ENCODE data around the gene TTK.

Gene TTK

DNA sequence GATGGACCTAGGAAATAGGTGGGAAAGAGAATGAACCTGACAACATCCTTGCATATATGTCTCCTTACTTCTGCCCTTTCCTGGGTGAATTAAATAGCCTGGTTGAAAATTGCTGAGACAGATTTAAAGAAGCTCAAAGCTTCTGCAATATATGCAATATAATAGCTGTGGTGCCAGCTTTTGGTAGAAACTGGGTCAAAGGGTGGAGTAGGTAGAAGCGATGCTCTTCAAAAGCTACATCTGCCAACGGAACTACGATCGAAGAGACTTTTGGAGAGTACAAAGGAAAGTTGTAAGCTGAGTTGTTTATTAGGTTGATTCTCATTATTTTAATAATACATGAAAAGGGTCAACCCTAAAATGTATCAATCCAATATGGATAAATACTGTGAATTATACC lies 22.8 kb upstream of the TTK start:
- DNase-seq (ENCODE audit: low read depth), result no peak
- no peak overlapping the region for H3K4me3 ChIP-seq (ENCODE audit: low read length)
- TF ChIP-seq, protein P1, sequence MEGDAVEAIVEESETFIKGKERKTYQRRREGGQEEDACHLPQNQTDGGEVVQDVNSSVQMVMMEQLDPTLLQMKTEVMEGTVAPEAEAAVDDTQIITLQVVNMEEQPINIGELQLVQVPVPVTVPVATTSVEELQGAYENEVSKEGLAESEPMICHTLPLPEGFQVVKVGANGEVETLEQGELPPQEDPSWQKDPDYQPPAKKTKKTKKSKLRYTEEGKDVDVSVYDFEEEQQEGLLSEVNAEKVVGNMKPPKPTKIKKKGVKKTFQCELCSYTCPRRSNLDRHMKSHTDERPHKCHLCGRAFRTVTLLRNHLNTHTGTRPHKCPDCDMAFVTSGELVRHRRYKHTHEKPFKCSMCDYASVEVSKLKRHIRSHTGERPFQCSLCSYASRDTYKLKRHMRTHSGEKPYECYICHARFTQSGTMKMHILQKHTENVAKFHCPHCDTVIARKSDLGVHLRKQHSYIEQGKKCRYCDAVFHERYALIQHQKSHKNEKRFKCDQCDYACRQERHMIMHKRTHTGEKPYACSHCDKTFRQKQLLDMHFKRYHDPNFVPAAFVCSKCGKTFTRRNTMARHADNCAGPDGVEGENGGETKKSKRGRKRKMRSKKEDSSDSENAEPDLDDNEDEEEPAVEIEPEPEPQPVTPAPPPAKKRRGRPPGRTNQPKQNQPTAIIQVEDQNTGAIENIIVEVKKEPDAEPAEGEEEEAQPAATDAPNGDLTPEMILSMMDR (IDR thresholded peaks at IDR 0.05; ENCODE audit: insufficient read depth, low read depth, low read length, missing control alignments), result no peak

DNA sequence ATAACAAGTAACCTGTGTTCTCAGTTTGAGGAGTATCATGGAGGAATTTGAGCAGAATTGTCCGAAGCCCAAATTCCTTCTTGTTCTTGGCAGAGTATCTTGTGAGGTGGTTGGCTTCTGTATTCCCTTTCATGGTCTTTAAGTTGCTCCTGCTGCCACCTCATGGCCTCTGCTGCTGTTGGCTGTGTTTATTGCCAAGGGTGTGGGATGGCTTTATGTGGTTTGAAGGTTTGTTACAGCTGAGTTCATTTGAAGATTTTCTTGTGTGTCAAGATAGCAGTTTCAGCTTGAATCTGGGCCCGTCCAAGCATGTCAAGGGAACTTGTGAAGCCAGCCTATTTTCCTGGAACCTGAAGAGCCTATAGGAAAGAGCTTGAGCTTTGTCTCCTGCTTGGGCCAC lies 20.2 kb upstream of the TTK start:
- TF ChIP-seq, protein P1 (IDR thresholded peaks at IDR 0.05; ENCODE audit: insufficient read depth, low read depth, low read length, missing control alignments), result peak; percentile 59
- H3K4me3 ChIP-seq (ENCODE audit: low read length), result no peak overlapping the region
- peak; percentile 86 for DNase-seq (ENCODE audit: low read depth)

DNA sequence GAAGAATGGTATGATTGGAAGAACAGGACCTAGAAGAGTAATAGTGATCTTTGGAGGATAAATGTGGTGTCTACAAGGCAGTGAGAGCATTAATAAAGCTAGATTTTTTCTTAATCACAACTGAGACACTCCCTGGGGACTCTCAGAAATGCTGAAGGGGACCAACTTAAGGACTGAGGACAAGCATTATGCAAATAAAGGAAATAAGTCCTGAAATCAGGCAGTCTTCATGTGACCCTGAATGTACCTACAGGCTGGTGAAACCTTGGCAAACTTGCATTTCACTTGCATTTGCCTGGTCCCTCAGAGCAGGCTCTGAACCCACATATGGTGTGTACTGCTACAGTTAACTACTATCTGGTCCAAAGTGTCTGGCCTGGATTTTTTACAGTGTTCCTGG lies 19.3 kb upstream of the TTK start:
- no peak for DNase-seq (ENCODE audit: low read depth)
- TF ChIP-seq, protein P1 (IDR thresholded peaks at IDR 0.05; ENCODE audit: insufficient read depth, low read depth, low read length, missing control alignments), result no peak
- no peak overlapping the region for H3K4me3 ChIP-seq (ENCODE audit: low read length)

DNA sequence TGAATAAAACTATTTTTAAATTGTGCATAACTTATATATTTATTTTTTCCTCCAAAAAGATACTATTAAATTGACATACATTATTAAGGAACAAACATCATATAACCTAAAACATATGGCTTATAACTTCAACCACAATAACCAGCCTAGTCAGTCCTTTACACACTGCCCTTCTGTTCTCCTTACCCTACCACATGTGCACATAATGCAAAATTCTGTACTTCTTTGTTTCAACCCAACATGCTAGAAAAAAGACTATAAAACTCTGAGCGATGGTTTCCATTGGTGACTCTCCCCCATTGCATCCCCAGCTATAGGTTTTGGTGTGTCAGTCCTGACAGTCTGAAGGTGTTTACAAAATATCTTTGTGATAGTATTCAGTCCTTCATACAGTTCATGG lies 14.8 kb upstream of the TTK start:
- TF ChIP-seq, protein P1 (IDR thresholded peaks at IDR 0.05; ENCODE audit: insufficient read depth, low read depth, low read length, missing control alignments), result no peak
- no peak overlapping the region for H3K4me3 ChIP-seq (ENCODE audit: low read length)
- no peak for DNase-seq (ENCODE audit: low read depth)

DNA sequence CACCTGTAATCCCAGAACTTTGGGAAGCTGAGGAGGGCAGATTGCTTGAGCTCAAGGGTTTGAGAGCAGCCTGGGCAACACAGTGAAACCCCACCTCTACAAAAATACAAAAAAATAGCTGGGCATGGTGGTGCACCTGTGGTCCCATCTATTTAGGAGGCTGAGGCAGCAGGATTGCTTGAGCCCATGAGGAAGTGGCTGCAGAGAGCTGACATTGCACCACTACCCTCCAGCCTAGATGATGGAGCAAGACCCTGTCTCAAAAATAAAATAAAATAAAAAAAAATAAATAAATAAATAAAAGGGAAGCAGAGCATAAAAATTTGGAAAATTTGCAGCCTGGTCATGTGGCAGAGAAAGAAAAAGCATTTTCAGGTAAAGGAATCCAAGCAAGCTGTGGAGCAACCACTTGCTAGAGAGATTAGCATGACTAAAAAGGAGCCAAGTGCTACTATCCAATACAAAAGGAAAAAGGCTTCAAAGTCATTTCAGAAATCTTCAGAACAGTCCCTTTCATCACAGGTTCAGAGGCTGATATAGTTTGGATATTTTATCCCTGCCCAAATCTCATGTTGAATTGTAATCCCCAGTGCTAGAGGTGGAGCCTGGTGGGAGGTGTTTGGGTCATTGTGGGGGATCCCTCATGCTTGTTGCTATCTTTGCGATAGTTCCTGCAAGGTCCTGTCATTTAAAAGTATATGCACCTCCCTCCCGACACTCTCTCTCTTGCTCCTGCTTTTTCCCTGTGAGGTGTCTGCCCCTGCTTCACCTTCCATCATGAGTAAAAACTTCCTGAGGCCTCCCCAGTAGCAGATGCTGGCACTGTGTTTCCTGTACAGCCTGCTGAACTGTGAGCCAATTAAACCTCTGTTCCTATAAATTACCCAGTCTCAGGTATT lies 11.2 kb upstream of the TTK start:
- no peak overlapping the region for H3K4me3 ChIP-seq (ENCODE audit: low read length)
- TF ChIP-seq, protein P1 (IDR thresholded peaks at IDR 0.05; ENCODE audit: insufficient read depth, low read depth, low read length, missing control alignments), result no peak
- no peak for DNase-seq (ENCODE audit: low read depth)

DNA sequence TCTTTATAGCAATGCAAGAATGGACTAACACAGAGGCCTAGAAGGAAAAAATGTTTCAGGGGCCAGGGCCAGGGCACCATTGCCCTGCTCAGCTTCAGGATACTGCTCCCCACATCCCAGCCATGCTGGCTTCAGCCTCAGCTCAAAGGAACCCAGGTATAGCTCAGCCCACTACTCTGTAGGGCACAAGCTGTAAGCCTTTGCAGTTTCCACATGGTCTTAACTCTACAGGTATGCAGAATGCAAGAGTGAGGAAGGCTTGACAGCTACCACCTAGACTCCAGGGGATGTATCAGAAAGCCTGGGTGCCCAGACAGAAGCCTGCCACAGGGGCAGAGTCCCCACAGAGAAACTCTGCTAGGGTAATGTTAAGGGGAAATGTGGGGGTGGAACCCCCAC lies 10.5 kb upstream of the TTK start:
- TF ChIP-seq, protein P1 (IDR thresholded peaks at IDR 0.05; ENCODE audit: insufficient read depth, low read depth, low read length, missing control alignments), result no peak
- no peak for DNase-seq (ENCODE audit: low read depth)

DNA sequence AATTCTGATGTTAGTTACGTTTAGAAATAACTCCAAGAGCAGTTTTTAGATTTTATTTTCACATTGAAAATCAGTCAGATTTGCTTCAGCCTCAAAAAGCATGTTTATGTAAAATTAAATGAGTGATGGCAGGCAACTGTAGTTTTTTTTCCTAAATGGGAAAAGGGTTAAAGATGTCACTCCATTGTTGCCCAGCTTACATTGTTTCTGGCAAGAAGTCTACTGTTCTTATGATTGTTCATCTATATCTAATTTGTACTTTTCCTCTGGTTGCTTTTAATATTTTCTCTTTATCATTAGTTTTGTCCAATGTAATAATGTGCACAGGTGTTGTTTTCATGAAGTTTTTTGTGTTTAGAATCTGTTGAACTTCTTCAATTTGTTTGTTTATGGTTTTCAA lies 6.7 kb upstream of the TTK start:
- no peak overlapping the region for H3K4me3 ChIP-seq (ENCODE audit: low read length)
- no peak for DNase-seq (ENCODE audit: low read depth)
- TF ChIP-seq, protein P1 (IDR thresholded peaks at IDR 0.05; ENCODE audit: insufficient read depth, low read depth, low read length, missing control alignments), result no peak

More for the DNA sequence above, 10.5 kb upstream of the TTK start:
- H3K4me3 ChIP-seq (ENCODE audit: low read length), result no peak overlapping the region

Measured in epithelial cell of esophagus (primary cell).